ENCODE measurements around the gene SPATA32. TPM values are rescaled to one million over a fixed set of nuclear protein-coding genes. Genes with fewer than 3 reads are reported as not detected.
"Not testable (repeated sequence)": the region's sequence is repeated elsewhere in the genome, so short reads cannot be mapped to it uniquely, and the experiment has no call there.

The SPATA32 gene
- total RNA-seq, 1 donor, result not detected

DNA sequence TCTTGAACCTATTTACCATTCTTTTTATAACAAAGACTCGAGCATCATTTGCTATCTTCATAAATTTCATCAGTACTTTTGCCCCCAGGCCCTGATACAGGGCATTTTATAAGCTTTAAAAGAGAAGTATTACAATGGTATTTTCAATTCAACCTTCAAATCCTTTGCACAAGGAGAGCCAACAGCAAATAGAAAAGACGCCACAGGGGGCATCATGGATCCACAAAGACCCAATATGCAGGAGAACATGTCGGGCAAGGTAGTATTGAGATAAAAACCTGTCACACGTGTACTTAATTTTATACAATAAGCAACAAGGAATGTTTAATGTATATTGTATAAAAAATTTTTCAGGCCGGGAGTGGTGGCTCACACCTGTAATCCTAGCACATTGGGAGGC is 44.7 kb upstream of the SPATA32 start:
- Histone ChIP-seq H3K27ac (ENCODE audit: low read depth, low read length) (peak overlapping the region; percentile 90), H3K36me3 (ENCODE audit: insufficient read depth, low read length) (peaks cover 25% of the 10 kb centered on the region), H2AFZ (ENCODE audit: low read length) (no peak overlapping the region), H3K4me1 (ENCODE audit: insufficient read depth, low read length) (peaks cover 47% of the 10 kb centered on the region), H3K79me2 (ENCODE audit: insufficient read depth, low read length) (peaks cover 87% of the 10 kb centered on the region), H3K27me3 (ENCODE audit: insufficient read depth, low read length) (no peaks in the 10 kb centered on the region), H3K4me3 (ENCODE audit: insufficient read depth, low read length) (no peak overlapping the region), H3K4me2 (ENCODE audit: insufficient read depth, low read length) (peak overlapping the region; percentile 15), H4K20me1 (ENCODE audit: insufficient read depth, low read length) (peaks cover 57% of the 10 kb centered on the region), H3K9me3 (ENCODE audit: low read depth, low read length) (no peaks in the 10 kb centered on the region)
- DNase-seq (ENCODE audit: insufficient read length, low spot score, missing footprints), result no peak
- TF ChIP-seq, protein P1, sequence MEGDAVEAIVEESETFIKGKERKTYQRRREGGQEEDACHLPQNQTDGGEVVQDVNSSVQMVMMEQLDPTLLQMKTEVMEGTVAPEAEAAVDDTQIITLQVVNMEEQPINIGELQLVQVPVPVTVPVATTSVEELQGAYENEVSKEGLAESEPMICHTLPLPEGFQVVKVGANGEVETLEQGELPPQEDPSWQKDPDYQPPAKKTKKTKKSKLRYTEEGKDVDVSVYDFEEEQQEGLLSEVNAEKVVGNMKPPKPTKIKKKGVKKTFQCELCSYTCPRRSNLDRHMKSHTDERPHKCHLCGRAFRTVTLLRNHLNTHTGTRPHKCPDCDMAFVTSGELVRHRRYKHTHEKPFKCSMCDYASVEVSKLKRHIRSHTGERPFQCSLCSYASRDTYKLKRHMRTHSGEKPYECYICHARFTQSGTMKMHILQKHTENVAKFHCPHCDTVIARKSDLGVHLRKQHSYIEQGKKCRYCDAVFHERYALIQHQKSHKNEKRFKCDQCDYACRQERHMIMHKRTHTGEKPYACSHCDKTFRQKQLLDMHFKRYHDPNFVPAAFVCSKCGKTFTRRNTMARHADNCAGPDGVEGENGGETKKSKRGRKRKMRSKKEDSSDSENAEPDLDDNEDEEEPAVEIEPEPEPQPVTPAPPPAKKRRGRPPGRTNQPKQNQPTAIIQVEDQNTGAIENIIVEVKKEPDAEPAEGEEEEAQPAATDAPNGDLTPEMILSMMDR (IDR thresholded peaks at IDR 0.05; ENCODE audit: extremely low read depth, low read depth, low read length), result peak; percentile 19

DNA sequence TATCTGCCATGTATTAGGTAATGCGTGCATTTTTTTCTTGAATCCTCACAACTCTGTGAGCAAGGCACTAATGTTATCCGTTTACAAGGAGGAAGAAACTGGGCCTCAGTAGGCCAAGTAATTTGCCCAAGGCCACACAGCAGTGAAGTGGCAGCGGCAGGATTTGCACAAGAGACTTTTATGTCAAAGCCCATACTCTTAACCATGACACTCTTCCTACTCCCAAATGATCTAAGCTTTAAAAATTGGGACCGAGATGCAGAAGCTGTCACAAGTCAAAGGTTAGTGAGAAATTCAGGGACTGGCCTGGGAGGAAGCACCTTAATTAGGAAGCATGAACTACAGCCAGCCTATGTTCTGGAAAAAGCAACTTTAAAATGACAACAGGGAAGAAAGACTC is 44.2 kb upstream of the SPATA32 start:
- peaks cover 21% of the 10 kb centered on the region for H3K36me3 ChIP-seq (ENCODE audit: insufficient read depth, low read length)
- peaks cover 84% of the 10 kb centered on the region for H3K79me2 ChIP-seq (ENCODE audit: insufficient read depth, low read length)
- H3K4me2 ChIP-seq (ENCODE audit: insufficient read depth, low read length), result peak overlapping the region; percentile 15
- peaks cover 51% of the 10 kb centered on the region for H4K20me1 ChIP-seq (ENCODE audit: insufficient read depth, low read length)
- peaks cover 42% of the 10 kb centered on the region for H3K4me1 ChIP-seq (ENCODE audit: insufficient read depth, low read length)
- no peak overlapping the region for H2AFZ ChIP-seq (ENCODE audit: low read length)
- DNase-seq (ENCODE audit: insufficient read length, low spot score, missing footprints), result no peak
- TF ChIP-seq, protein P1 (IDR thresholded peaks at IDR 0.05; ENCODE audit: extremely low read depth, low read depth, low read length), result no peak
- H3K4me3 ChIP-seq (ENCODE audit: insufficient read depth, low read length), result no peak overlapping the region
- no peaks in the 10 kb centered on the region for H3K9me3 ChIP-seq (ENCODE audit: low read depth, low read length)
- H3K27ac ChIP-seq (ENCODE audit: low read depth, low read length), result peak overlapping the region; percentile 90
- no peaks in the 10 kb centered on the region for H3K27me3 ChIP-seq (ENCODE audit: insufficient read depth, low read length)

DNA sequence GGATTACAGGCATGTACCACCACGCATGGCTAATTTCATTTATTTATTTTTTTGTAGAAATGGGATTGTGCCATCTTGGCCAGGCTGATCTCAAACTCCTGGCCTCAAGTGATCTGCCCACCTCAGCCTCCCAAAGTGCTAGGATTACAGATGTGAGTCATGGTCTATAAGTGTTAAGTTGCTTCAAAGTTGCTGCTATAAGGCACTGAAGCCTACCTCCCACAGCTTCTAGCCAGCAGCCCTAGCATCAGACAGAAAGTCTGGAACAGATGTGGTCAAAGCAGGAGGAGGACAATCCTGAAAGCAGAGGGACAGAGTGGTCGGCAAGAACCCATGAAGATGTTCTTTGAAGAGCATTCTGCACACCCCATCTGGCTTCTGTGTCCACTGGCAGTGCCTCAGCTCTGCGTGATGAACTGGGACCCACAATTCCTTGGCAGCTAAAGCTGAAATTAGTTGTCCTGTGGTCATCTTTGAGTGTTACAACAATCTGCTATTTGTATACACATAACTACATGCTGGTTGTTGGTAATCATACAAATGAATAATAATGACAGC is 43.7 kb upstream of the SPATA32 start:
- peak overlapping the region; percentile 90 for H3K27ac ChIP-seq (ENCODE audit: low read depth, low read length)
- H3K4me2 ChIP-seq (ENCODE audit: insufficient read depth, low read length), result peak overlapping the region; percentile 15
- TF ChIP-seq, protein P1 (IDR thresholded peaks at IDR 0.05; ENCODE audit: extremely low read depth, low read depth, low read length), result no peak
- peaks cover 16% of the 10 kb centered on the region for H3K36me3 ChIP-seq (ENCODE audit: insufficient read depth, low read length)
- no peak overlapping the region for H2AFZ ChIP-seq (ENCODE audit: low read length)
- peaks cover 49% of the 10 kb centered on the region for H4K20me1 ChIP-seq (ENCODE audit: insufficient read depth, low read length)
- H3K79me2 ChIP-seq (ENCODE audit: insufficient read depth, low read length), result peaks cover 83% of the 10 kb centered on the region
- peak; percentile 62 for DNase-seq (ENCODE audit: insufficient read length, low spot score, missing footprints)
- peaks cover 37% of the 10 kb centered on the region for H3K4me1 ChIP-seq (ENCODE audit: insufficient read depth, low read length)
- no peaks in the 10 kb centered on the region for H3K27me3 ChIP-seq (ENCODE audit: insufficient read depth, low read length)
- no peak overlapping the region for H3K4me3 ChIP-seq (ENCODE audit: insufficient read depth, low read length)
- no peaks in the 10 kb centered on the region for H3K9me3 ChIP-seq (ENCODE audit: low read depth, low read length)

DNA sequence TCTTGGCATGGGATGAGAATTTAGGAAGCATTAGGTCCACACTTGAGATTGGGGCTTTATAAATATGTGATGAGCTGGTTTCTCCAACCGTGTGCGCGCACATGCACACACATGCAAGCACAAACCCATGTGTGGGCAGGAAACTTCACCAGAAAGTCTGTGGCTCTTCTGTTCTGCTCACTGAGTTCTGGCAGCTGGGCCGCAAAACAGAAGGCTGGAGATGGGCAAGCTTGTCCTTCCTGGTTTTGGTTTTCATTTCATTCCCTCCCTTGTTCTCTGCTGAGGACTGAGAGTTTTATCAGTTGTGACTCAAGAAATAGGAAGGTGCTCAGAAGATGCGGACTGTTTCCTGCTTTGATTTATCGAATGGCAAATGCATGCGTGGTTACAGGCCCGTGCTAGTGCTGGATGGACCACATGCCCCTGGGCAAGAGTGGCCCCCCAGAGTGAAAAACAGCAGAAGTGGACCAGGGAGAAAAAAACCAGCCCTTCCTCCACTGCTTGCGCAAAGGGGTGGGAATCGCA is 40.8 kb upstream of the SPATA32 start:
- DNase-seq (ENCODE audit: insufficient read length, low spot score, missing footprints), result peak; percentile 58
- Histone ChIP-seq H4K20me1 (ENCODE audit: insufficient read depth, low read length) (peaks cover 54% of the 10 kb centered on the region), H3K4me2 (ENCODE audit: insufficient read depth, low read length) (peak overlapping the region; percentile 1), H3K9me3 (ENCODE audit: low read depth, low read length) (no peaks in the 10 kb centered on the region), H3K4me1 (ENCODE audit: insufficient read depth, low read length) (peaks cover 40% of the 10 kb centered on the region), H3K27me3 (ENCODE audit: insufficient read depth, low read length) (no peaks in the 10 kb centered on the region), H2AFZ (ENCODE audit: low read length) (no peak overlapping the region), H3K4me3 (ENCODE audit: insufficient read depth, low read length) (no peak overlapping the region), H3K36me3 (ENCODE audit: insufficient read depth, low read length) (peaks cover 8% of the 10 kb centered on the region), H3K27ac (ENCODE audit: low read depth, low read length) (peak overlapping the region; percentile 55), H3K79me2 (ENCODE audit: insufficient read depth, low read length) (peaks cover 85% of the 10 kb centered on the region)
- TF ChIP-seq, protein P1 (IDR thresholded peaks at IDR 0.05; ENCODE audit: extremely low read depth, low read depth, low read length), result no peak

DNA sequence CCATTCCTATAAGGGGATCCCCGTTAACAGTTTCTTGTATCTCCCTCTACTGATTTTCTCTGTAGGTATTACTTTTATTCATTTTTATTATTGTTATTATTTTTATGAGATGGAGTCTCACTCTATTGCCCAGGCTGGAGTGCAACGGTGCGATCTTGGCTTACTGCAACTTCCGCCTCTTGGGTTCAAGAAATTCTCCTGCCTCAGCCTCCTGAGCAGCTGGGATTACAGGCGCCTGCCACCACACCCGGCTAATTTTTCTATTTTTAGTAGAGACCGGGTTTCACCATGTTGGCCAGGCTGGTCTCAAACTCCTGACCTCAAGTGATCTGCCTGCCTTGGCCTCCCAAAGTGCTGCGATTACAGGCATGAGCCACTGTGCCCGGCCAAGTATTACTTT is 40.3 kb upstream of the SPATA32 start:
- H3K4me2 ChIP-seq (ENCODE audit: insufficient read depth, low read length), result peak overlapping the region; percentile 1
- DNase-seq (ENCODE audit: insufficient read length, low spot score, missing footprints); H3K9me3 ChIP-seq (ENCODE audit: low read depth, low read length); H3K4me3 ChIP-seq (ENCODE audit: insufficient read depth, low read length); H3K27me3 ChIP-seq (ENCODE audit: insufficient read depth, low read length); H3K36me3 ChIP-seq (ENCODE audit: insufficient read depth, low read length); H2AFZ ChIP-seq (ENCODE audit: low read length): not testable (repeated sequence)
- H3K4me1 ChIP-seq (ENCODE audit: insufficient read depth, low read length), result peaks cover 35% of the 10 kb centered on the region
- peak overlapping the region; percentile 55 for H3K27ac ChIP-seq (ENCODE audit: low read depth, low read length)
- H4K20me1 ChIP-seq (ENCODE audit: insufficient read depth, low read length), result peaks cover 55% of the 10 kb centered on the region
- H3K79me2 ChIP-seq (ENCODE audit: insufficient read depth, low read length), result peaks cover 86% of the 10 kb centered on the region
